ENCODE measurements around the gene SLC2A9. TPM values are rescaled to one million over a fixed set of nuclear protein-coding genes. Genes with fewer than 3 reads are reported as not detected.

Gene SLC2A9
- total RNA-seq, 1 donor from 2014 or later = 7.1 TPM

- DNase-seq = no peak
These were observed 24.2 kb upstream of the SLC2A9 start for GRCh38 chr4:10045481-10045880.

GRCh38 chr4:10041036-10041435, 19.7 kb upstream of the SLC2A9 start:
- DNase-seq = no peak

DNA sequence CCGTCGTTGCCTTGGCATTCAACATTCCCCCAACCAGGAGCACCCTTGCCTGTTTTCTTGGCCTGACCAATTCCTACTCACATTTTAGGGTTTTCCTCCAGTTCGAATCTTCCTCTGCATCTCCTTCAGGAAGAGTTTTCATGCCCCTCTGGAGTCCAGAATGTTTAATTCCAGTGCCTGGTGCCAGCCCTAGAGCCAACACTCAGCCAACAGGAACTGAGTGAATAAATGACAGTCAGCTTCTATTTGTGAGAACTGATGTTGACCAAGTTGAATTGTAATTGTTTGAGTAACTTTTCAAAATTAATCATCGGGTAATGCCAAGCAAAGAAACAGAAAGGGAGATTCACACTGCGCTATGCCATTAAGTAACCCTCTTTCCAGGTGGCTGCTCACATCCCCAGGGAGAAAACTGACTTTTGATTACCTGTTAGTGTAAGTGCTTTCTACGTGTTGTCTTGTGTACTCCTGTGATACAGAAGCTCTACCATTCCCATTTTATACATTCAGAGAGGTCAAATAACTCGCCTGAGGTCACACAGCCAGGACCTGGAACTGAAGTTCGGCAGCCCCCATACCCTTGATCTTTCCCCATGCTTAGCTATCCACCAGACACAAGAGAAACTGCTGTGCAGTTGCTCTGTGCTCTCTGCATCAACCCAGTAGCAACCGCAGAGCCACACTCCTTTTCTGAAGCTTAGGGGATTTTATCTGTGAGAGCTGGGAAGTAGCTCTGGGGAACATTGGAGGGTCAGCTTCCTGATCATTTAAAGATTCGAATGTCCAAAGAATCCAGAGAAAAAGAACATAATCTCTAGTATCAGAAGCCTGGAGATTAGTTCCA, 19.0 kb upstream of the SLC2A9 start:
- no peak for DNase-seq

DNA sequence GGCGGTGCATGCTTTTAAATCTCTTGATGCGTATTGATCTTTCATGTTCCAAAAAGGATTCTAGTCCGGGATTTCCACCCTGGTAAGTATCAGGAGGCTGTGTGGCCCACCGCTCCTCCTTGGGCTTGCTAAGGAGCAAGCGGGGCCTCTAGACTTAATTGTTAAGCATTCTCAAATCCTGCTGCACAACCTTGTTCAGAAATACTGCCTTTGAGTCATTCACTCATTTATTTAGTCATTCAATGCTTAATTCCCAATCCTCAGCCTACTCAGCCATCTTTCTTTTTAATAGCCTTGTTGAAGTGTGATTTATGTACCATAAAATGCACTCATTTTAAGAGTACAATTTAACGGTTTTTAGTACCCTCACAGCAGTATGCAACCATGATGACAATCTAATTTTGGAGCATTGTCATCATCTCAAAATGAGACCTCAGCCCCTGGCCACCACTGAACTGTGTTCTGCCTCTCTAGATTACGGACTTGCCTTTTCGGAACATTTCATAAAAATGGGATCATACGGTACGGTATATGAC, 15.6 kb upstream of the SLC2A9 start:
- DNase-seq = no peak

- no peak for DNase-seq
These were observed 13.8 kb upstream of the SLC2A9 start for GRCh38 chr4:10035130-10035529.

DNA sequence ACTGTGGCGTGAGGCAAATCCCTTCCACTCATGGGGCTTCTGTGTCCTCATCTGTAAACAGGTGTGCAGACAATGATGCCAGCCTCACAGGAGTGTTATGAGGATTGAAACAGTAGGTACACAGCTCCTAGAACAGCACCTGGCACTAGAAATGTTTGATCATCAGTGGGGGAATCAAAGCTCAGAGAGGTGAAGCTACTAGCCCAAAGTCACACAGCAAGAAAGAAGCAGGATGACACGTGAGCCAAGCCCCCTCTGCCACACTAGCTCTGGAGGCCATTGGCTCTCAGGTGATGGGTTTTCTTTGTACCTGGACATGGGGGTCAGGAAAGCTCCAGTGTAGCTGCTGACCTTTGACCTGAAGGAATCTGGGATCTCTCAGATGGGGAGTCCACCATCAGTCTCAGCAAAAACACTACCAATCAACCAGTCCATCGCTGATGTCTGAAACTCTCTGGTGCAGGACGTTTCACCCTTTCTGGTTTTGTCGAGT, 13.4 kb upstream of the SLC2A9 start:
- DNase-seq = no peak

GRCh38 chr4:10034136-10034535, 12.8 kb upstream of the SLC2A9 start:
- DNase-seq = no peak

GRCh38 chr4:10033191-10033881, 12.0 kb upstream of the SLC2A9 start:
- no peak for DNase-seq

DNA sequence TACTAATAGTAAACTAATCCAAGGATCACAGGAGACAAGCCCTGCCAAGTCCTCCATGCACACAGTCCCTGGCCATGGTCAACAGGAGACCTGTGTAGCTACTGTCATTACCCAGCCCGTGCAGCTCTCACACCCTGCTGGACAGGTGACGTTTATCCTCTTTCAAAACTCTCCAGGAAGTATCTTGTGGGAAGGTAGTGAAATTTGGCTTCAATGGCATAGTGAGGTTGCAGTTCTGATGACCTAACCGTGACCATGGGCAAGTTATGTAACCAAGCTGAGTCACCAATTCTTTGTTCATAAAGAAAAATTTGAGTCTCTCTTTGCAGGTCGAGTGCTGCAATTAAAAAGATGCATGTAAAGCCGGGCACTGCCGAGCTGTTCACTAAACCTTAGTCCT, 11.3 kb upstream of the SLC2A9 start:
- no peak for DNase-seq

- DNase-seq = no peak
These were observed 10.6 kb upstream of the SLC2A9 start for GRCh38 chr4:10031668-10032590.

DNA sequence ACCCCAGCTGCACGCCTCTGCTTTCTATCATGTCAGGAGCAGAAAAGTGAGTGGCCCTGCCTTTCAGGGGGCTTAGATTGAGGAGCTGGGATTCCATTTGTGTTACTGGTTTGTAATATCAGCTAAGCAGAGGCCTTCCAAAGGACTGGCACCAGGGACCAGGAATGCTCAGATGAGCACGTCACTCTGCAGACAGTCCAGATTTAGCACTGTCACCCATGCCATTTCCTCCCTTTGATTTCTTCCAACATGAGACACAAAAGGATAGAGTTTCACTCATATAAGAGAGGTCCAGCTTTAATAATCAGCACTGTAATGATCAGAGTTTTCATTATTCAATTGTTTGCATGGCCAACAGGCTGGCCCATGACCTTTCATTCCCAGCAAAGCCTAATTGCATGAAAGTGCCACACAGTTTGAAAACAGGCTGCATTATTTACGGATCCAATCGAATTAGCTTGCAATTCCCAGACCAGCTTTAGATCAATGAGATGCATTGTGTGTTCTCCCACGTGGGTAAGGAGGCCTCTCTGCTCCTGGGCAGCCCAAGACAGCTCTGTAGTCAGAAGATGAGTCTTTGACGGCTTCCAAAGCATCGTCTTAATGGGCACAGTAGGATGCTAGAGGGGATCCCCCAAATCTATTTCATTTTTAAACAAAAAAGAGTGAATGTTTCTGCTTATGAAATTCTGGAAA, 9.8 kb upstream of the SLC2A9 start:
- no peak for DNase-seq

- DNase-seq = no peak
These were observed 8.1 kb upstream of the SLC2A9 start for GRCh38 chr4:10029403-10029802.

- DNase-seq = no peak
These were observed 7.6 kb upstream of the SLC2A9 start for GRCh38 chr4:10028910-10029309.

DNA sequence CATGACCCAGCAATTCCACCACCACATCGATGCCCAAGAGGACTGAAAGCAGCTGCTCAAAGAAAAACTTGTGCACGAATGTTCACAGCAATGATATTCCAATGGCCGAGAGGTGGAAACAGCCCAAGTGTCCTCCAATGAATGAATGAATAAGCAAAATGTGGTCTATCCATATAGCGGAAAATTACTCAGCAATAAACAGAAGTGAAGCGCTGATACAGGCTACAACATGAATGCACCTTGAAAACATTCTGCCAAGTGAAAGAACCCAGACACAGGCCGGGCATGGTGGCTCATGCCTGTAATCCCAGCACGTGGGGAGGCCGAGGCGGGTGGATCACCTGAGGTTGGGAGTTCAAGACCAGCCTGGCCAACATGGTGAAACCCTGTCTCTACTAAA, 5.2 kb upstream of the SLC2A9 start:
- no peak for DNase-seq

DNA sequence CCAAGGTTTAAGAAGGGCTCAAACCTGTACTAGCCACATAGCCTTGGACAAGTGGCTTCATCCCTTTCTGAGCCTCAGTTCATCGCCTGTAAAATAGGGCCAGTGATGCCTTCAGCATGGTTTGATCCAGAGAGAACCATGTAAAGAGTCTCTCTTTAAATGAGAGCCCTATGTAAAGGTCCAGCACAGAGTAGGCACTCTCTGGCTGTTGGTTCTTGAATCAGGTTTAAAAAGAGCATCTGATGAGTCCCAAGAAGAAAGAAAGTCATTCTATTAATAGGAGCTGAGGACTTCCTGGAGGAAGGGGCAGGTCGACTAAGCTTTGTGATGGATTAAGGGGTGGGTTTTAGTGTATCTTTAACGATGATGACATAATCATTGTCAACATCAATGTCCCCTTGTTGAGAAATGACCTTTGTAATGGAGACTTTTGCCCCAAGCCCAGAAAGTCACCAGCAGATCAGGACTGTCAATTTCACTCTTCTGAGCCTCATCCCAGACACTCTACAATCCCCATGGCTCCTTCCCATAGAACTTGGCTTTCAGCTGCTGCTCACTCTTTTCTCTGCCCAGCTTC, 4.0 kb upstream of the SLC2A9 start:
- no peak for DNase-seq

GRCh38 chr4:10024303-10024702, 3.0 kb upstream of the SLC2A9 start:
- DNase-seq = no peak

DNA sequence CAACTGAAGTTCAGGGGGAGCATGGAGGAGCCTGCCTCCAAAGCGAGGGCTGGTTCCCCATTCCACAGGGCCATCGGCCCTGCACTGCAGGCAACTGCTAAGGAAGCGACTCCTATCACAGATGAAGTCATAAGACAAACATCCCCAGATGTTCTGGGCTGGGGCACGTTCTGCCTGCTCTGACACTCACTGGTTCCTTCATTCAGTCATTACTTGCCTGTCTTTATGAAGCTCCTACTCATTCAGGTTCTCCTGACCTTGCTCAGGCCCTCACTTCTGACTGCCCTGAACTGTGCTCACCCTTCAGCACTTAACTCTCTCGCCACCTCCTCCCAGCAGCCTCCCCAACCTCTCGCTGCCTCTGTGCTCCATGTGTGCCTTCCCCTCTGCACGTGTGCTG, 2.5 kb upstream of the SLC2A9 start:
- no peak for DNase-seq

GRCh38 chr4:10023050-10023419, 1.7 kb upstream of the SLC2A9 start:
- DNase-seq = no peak

DNA sequence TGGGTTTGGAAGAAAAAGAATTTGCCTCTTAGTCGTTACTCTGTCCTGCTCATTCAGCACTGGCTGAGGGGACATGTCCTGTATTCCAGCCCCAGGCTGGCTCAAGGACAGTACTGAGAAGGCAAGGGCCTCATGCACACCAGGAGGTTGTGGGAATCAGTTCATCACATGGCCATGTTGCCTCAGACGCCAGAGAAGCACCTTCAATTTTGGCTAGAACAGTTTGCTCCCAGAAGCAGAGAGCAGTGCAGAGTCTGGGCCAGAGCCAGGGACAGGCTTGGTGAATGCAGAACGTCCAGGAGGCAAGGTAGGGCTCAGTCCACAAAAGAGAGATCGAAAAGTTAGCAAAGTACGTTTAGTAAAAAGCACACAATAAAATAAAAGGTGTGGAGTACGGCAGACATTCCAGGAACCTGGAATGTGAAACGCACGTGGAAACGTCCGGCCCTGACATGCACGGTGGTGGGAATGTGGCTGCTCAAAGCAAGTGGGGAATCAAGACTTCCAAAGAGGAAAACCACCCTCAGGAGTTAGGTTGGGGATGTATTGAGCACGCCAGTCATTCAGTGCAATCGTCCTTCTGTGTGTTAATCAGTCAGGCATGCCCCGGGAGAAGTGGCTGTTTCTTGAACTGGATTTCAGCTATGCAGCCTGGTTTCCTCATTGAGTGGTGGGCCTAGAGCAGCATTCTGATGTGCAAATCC, 1.2 kb upstream of the SLC2A9 start:
- no peak for DNase-seq

DNA sequence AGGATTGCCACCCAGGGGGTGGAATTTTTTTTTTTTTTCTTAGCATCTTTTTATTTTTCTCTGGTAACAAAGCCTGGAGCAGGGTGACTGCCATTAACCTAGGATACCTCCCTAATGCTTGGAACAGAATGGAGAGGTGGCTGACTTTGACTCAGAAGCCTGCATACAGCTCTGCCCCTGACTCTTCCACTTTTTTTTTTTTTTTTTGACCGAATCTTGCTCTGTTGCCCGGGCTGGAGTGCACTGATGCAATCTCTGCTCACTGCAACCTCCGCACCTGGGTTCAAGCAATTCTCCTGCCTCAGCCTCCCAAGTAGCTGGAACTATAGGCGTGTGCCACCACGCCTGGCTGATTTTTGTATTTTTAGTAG, 341 bp upstream of the SLC2A9 start:
- no peak for DNase-seq

DNA sequence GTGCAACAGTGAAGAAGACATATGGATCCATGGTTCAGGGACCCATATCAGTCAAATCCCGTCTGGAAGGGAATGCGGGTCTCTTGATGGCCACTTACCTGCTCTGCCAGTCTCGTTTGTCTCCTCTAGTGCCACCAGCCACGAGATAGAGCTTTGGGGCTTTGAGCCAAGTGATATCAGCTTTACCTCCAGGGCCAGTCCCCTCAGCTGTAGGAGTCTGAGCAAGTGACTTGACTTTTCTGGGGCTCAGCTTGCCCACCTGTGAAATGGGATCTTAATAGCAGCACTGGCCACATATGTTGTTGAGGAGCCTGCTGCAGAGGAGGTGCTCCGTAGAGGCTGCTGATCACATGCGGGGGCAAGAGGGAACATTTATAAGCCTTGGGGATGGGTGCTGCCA, 1.2 kb downstream of the SLC2A9 start:
- DNase-seq = no peak
